Gastroesophageal sphincter (tissue), 3 donors: ENCODE results near the gene TGFB1I1.
"Not testable (repeated sequence)": the region's sequence is repeated elsewhere in the genome, so short reads cannot be mapped to it uniquely, and the experiment has no call there.

Source experiments
- CTCF ChIP-seq, 4 experiments: fragments of 200-600 bp in 2 of 4; fragments of 450-650 bp in 2 of 4; sonication (generic) in 1 of 4; IDR thresholded peaks; one replicate each; pipeline ENCODE4 v1.5.1; 2017 to 2019; ENCODE audit warnings: antibody characterized with exemption in 4 of 4, mild to moderate bottlenecking in 2 of 4, moderate library complexity in 2 of 4
- POLR2AphosphoS5 ChIP-seq: sonication (generic); formaldehyde crosslinking; IDR thresholded peaks from one replicate; pipeline ENCODE4 v1.6.1; 2017; ENCODE audit warnings: antibody characterized with exemption

GRCh38 chr16:31439023-31439422, 32.9 kb upstream of the TGFB1I1 start:
- not testable (repeated sequence) for TF ChIP-seq CTCF (IDR thresholded peaks at IDR 0.05); POLR2AphosphoS5
